Nephron (organoid): Measurements from ENCODE around the gene XRN1.

Experiments used
- H3K27ac Mint-ChIP-seq, 3 experiments: 2 replicates each; pipeline ENCODE4 v1.8.0; 2020; ENCODE audit warnings: mixed read lengths in 3 of 3, mild to moderate bottlenecking in 2 of 3, moderate library complexity in 1 of 3
- H3K27me3 Mint-ChIP-seq: 2 replicates; pipeline ENCODE4 v1.8.0; 2021; ENCODE audit warnings: low read depth, mild to moderate bottlenecking, moderate library complexity, mixed read lengths
- H3K36me3 Mint-ChIP-seq: 2 replicates; pipeline ENCODE4 v1.8.0; 2020; ENCODE audit warnings: low read depth, mixed read lengths
- H3K4me1 Mint-ChIP-seq: 2 replicates; pipeline ENCODE4 v1.8.0; 2020; ENCODE audit warnings: mixed read lengths
- H3K4me3 Mint-ChIP-seq, 3 experiments: 2 replicates each; pipeline ENCODE4 v1.8.0; 2020; ENCODE audit warnings: mild to moderate bottlenecking in 3 of 3, mixed read lengths in 3 of 3, moderate library complexity in 2 of 3
- H3K9me3 Mint-ChIP-seq: 2 replicates; pipeline ENCODE4 v1.8.0; 2020; ENCODE audit warnings: mixed read lengths
- CTCF ChIP-seq, 3 experiments: fragments of 200-600 bp; sonication (generic); IDR thresholded peaks; one replicate each; pipeline ENCODE4 v1.5.0; 2021; ENCODE audit warnings: antibody characterized with exemption in 3 of 3; ENCODE audit not compliant: unreplicated experiment in 3 of 3

XRN1 gene

GRCh38 chr3:142447852-142448823, at the start of gene XRN1:
XRN1 (minus strand) TSS chr3:142448037; CDS start chr3:142447944, 93 bp downstream.
- no peaks in the 10 kb centered on the region for H3K9me3 Mint-ChIP-seq
- H3K36me3 Mint-ChIP-seq = peaks cover 14% of the 10 kb centered on the region
- no peak for TF ChIP-seq CTCF (IDR thresholded peaks at IDR 0.05; ENCODE audit: unreplicated experiment in 3 of 3)
- H3K4me1 Mint-ChIP-seq = peaks cover 32% of the 10 kb centered on the region
- H3K27me3 Mint-ChIP-seq = no peaks in the 10 kb centered on the region
- H3K4me3 Mint-ChIP-seq = peak within 1 kb of the TSS; percentile 96 to 100 (median 99)
- peak within 1 kb of the TSS; percentile 97 to 100 (median 99) for H3K27ac Mint-ChIP-seq

- H3K4me1 Mint-ChIP-seq = no peaks in the 10 kb centered on the region
- H3K27ac Mint-ChIP-seq = no peak overlapping the region
- H3K4me3 Mint-ChIP-seq = no peak overlapping the region
- no peaks in the 10 kb centered on the region for H3K9me3 Mint-ChIP-seq
- no peaks in the 10 kb centered on the region for H3K27me3 Mint-ChIP-seq
- no peak for TF ChIP-seq CTCF (IDR thresholded peaks at IDR 0.05; ENCODE audit: unreplicated experiment in 3 of 3)
- H3K36me3 Mint-ChIP-seq = peaks cover 43% of the 10 kb centered on the region
These were observed 47.3 kb upstream of the XRN1 start for GRCh38 chr3:142495103-142495502.

GRCh38 chr3:142492184-142492583, 44.3 kb upstream of the XRN1 start:
- Mint-ChIP-seq H3K27ac (no peak overlapping the region), H3K4me3 (no peak overlapping the region), H3K36me3 (peaks cover 54% of the 10 kb centered on the region), H3K27me3 (no peaks in the 10 kb centered on the region), H3K4me1 (no peaks in the 10 kb centered on the region), H3K9me3 (no peaks in the 10 kb centered on the region)
- no peak for TF ChIP-seq CTCF (IDR thresholded peaks at IDR 0.05; ENCODE audit: unreplicated experiment in 3 of 3)

GRCh38 chr3:142489572-142490323, 41.9 kb upstream of the XRN1 start:
- H3K27ac Mint-ChIP-seq = no peak overlapping the region
- H3K9me3 Mint-ChIP-seq = no peaks in the 10 kb centered on the region
- H3K27me3 Mint-ChIP-seq = no peaks in the 10 kb centered on the region
- H3K4me3 Mint-ChIP-seq = no peak overlapping the region
- no peaks in the 10 kb centered on the region for H3K4me1 Mint-ChIP-seq
- TF ChIP-seq CTCF (IDR thresholded peaks at IDR 0.05; ENCODE audit: unreplicated experiment in 3 of 3) = no peak
- peaks cover 57% of the 10 kb centered on the region for H3K36me3 Mint-ChIP-seq

- no peaks in the 10 kb centered on the region for H3K4me1 Mint-ChIP-seq
- no peak for TF ChIP-seq CTCF (IDR thresholded peaks at IDR 0.05; ENCODE audit: unreplicated experiment in 3 of 3)
These were observed 37.1 kb upstream of the XRN1 start for GRCh38 chr3:142484912-142485435.

More at GRCh38 chr3:142484912-142485435, 37.1 kb upstream of the XRN1 start:
- Mint-ChIP-seq H3K9me3 (peaks cover 27% of the 10 kb centered on the region), H3K36me3 (peaks cover 80% of the 10 kb centered on the region), H3K27me3 (no peaks in the 10 kb centered on the region), H3K4me3 (no peak overlapping the region), H3K27ac (no peak overlapping the region)
